Measurements from ENCODE around the gene CATSPERE. TPM values are rescaled to one million over a fixed set of nuclear protein-coding genes. Genes with fewer than 3 reads are reported as not detected.
"Not testable (repeated sequence)": the region's sequence is repeated elsewhere in the genome, so short reads cannot be mapped to it uniquely, and the experiment has no call there.

The CATSPERE gene
- total and polyA plus RNA-seq, 2 donors (not counting 3 experiments of a cell fraction or from before 2014, with no cell fraction given): 0.61 to 1.9 TPM

DNA sequence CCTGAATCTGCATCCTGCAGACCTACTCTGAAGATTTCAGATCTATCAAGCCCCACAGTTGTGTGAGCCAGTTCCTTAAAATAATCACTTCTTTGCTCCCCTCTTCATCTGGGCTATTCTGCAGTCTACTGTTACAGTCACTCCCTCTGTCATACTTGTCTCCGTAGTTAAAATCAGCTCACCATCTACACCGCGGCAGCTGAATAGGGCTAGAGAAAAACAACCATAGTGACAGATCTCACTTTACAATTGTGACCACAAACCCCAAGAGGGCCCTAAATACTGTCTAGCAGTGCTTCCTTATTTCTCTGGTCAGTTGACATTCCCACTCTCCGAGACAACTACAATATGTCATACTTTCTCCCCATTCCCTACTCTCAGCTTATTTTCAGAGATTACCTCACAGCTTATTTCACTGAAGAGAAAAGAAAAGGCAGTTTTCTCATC is 204.7 kb downstream of the CATSPERE start:
- TF ChIP-seq EZH2 (IDR thresholded peaks at IDR 0.05; ENCODE audit: borderline replicate concordance, low read depth, low read length, severe bottlenecking): no peak
- TF ChIP-seq FOS (IDR thresholded peaks at IDR 0.05; ENCODE audit: borderline replicate concordance, insufficient read depth, low read length): no peak
- TF ChIP-seq GATA2 (IDR thresholded peaks at IDR 0.05; ENCODE audit: insufficient read depth, insufficient read length, low read depth, low read length): no peak
- no peak for TF ChIP-seq MYC (IDR thresholded peaks at IDR 0.05; ENCODE audit: low read depth, low read length)
- TF ChIP-seq POLR2A (IDR thresholded peaks at IDR 0.05; ENCODE audit: low read depth, low read length): no peak
- no peak for TF ChIP-seq JUN (IDR thresholded peaks at IDR 0.05; ENCODE audit: borderline replicate concordance, insufficient read depth, insufficient read length, low read depth)
- TF ChIP-seq CTCF (IDR thresholded peaks at IDR 0.05; ENCODE audit: extremely low read depth in 1 of 2, insufficient read depth in 1 of 2, low read depth in 1 of 2, low read length in 2 of 2): no peak
- TF ChIP-seq POLR2AphosphoS5 (IDR thresholded peaks at IDR 0.05; ENCODE audit: insufficient read depth, low read depth, low read length): no peak
- H3K79me2 ChIP-seq (ENCODE audit: control insufficient read depth, insufficient read depth, low read length): peaks cover 60% of the 10 kb centered on the region
- intact Hi-C loops (cut with micrococcal nuclease): no loop called here
- no peaks in the 10 kb centered on the region for H3K27me3 ChIP-seq (ENCODE audit: control insufficient read depth in 2 of 2, insufficient read depth in 2 of 2, low read length in 2 of 2)
- DNase-seq (ENCODE audit: low read depth, low spot score) (no peak), FAIRE-seq (no peak)
- BruUV-seq (replicated peaks): no TSS peak
- no peak overlapping the region for H2AFZ ChIP-seq (ENCODE audit: low read depth, low read length)
- no peaks in the 10 kb centered on the region for H3K9me3 ChIP-seq (replicated peaks; ENCODE audit: control insufficient read depth, insufficient read depth, low read length)
- H3K36me3 ChIP-seq (ENCODE audit: control insufficient read depth in 2 of 2, extremely low read depth in 1 of 2, insufficient read depth in 2 of 2, low read length in 2 of 2): no peaks in the 10 kb centered on the region
- peaks cover 5% of the 10 kb centered on the region for H4K20me1 ChIP-seq (replicated peaks; ENCODE audit: control insufficient read depth, extremely low read depth, insufficient read depth, low read length)
- no peaks in the 10 kb centered on the region for H3K9me1 ChIP-seq (replicated peaks; ENCODE audit: control insufficient read depth, extremely low read depth, insufficient read depth, low read length)
- ChIA-PET POLR2A (no interaction called here), CTCF (no interaction called here)
- no peak overlapping the region for H3K4me3 ChIP-seq (replicated peaks in 1 of 3; ENCODE audit: insufficient read depth in 1 of 3, low read depth in 1 of 3, low read length in 3 of 3)
- dilution Hi-C loops (cut with MboI; ENCODE audit: extremely low pct_ligation_motif_present, low sequenced_read_pairs): no loop called here
- no peak overlapping the region for H3K4me2 ChIP-seq (ENCODE audit: insufficient read depth, low read length)
- no peak overlapping the region for H3K27ac ChIP-seq (ENCODE audit: insufficient read depth, low read depth, low read length)
- H3K9ac ChIP-seq (replicated peaks; ENCODE audit: extremely low read depth, insufficient read depth, low read length): no peak overlapping the region
- no peaks in the 10 kb centered on the region for H3K4me1 ChIP-seq (ENCODE audit: control insufficient read depth, extremely low read depth, insufficient read depth, low read length)

DNA sequence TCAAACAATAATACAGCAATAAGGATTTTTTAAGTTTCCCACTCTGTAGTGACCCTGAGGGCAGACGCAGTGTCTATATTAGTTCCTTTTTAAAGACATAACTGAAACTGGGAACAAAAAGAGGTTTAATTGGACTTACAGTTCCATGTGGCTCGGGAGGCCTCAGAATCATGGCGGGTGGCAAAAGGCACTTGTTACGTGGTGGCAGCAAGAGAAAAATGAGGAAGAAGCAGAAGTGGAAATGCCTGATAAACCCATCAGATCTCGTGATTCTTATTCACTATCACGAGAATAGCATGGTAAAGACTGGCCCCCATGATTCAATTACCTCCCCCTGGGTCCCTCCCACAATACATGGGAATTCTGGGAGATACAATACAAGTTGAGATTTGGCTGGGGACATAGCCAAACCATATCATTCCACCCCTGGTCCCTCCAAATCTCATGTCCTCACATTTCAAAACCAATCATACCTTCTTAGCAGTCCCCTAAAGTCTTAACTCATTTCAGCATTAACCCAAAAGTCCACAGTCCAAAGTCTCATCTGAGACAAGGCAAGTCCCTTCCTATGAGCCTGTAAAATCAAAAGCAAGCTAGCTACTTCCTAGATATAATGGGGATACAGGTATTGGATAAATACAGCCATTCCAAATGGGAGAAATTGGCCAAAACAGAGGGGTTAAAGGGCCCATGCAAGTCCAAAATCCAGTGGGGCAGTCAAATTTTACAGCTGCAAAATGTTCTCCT is 205.8 kb downstream of the CATSPERE start:
- DNase-seq (ENCODE audit: low read depth, low spot score); H3K27ac ChIP-seq (ENCODE audit: insufficient read depth, low read depth, low read length); H3K4me2 ChIP-seq (ENCODE audit: insufficient read depth, low read length); H3K4me3 ChIP-seq (replicated peaks in 1 of 3; ENCODE audit: insufficient read depth in 1 of 3, low read depth in 1 of 3, low read length in 3 of 3); intact Hi-C loops (cut with micrococcal nuclease); POLR2A ChIA-PET; H3K9ac ChIP-seq (replicated peaks; ENCODE audit: extremely low read depth, insufficient read depth, low read length); BruUV-seq (replicated peaks); H3K36me3 ChIP-seq (ENCODE audit: control insufficient read depth in 2 of 2, extremely low read depth in 1 of 2, insufficient read depth in 2 of 2, low read length in 2 of 2); H2AFZ ChIP-seq (ENCODE audit: low read depth, low read length); H3K9me1 ChIP-seq (replicated peaks; ENCODE audit: control insufficient read depth, extremely low read depth, insufficient read depth, low read length); CTCF ChIA-PET; H3K9me3 ChIP-seq (replicated peaks; ENCODE audit: control insufficient read depth, insufficient read depth, low read length); H3K4me1 ChIP-seq (ENCODE audit: control insufficient read depth, extremely low read depth, insufficient read depth, low read length); FAIRE-seq; H3K27me3 ChIP-seq (ENCODE audit: control insufficient read depth in 2 of 2, insufficient read depth in 2 of 2, low read length in 2 of 2); dilution Hi-C loops (cut with MboI; ENCODE audit: extremely low pct_ligation_motif_present, low sequenced_read_pairs); H4K20me1 ChIP-seq (replicated peaks; ENCODE audit: control insufficient read depth, extremely low read depth, insufficient read depth, low read length): not testable (repeated sequence)
- H3K79me2 ChIP-seq (ENCODE audit: control insufficient read depth, insufficient read depth, low read length): peaks cover 59% of the 10 kb centered on the region

All from endothelial cell of umbilical vein (primary cell).